Astrocyte (in vitro differentiated cells and primary cell): ENCODE results near the gene DNAH1. TPM values are rescaled to one million over a fixed set of nuclear protein-coding genes. Genes with fewer than 3 reads are reported as not detected.

Experiments used
- DNase-seq: peaks from one replicate; pipeline ENCODE4 v3.0.0-alpha.2; 2010; ENCODE audit warnings: low read depth
- FAIRE-seq: peaks from 2 replicates; lab custom pipeline; 2011; peaks lifted over from hg19 to GRCh38; lab: Jason Lieb, UNC
- H2AFZ ChIP-seq: 2 replicates; pipeline ENCODE4 v1.6.0; 2012; ENCODE audit warnings: low read depth, low read length, inconsistent platforms
- H3K27ac ChIP-seq: 2 replicates; pipeline ENCODE4 v1.5.1; 2011; ENCODE audit warnings: low read depth, low read length, inconsistent platforms
- H3K27me3 ChIP-seq: 2 replicates; pipeline ENCODE4 v1.6.0; 2011; ENCODE audit warnings: low read length, inconsistent platforms; ENCODE audit not compliant: insufficient read depth
- H3K36me3 ChIP-seq: 2 replicates; pipeline ENCODE4 v1.5.1; 2011; ENCODE audit warnings: low read length, inconsistent platforms; ENCODE audit not compliant: insufficient read depth
- H3K4me1 ChIP-seq: 2 replicates; pipeline ENCODE4 v1.5.1; 2011; ENCODE audit warnings: low read length, inconsistent platforms; ENCODE audit not compliant: insufficient read depth
- H3K4me2 ChIP-seq: 2 replicates; pipeline ENCODE4 v1.6.0; 2012; ENCODE audit warnings: low read length, inconsistent platforms
- H3K4me3 ChIP-seq: 2 replicates; pipeline ENCODE4 v1.5.1; 2011; ENCODE audit warnings: low read depth, mild to moderate bottlenecking, low read length, inconsistent platforms; ENCODE audit not compliant: insufficient read depth
- H3K79me2 ChIP-seq: 2 replicates; pipeline ENCODE4 v1.6.0; 2012; ENCODE audit warnings: mild to moderate bottlenecking, low read length, inconsistent platforms; ENCODE audit not compliant: insufficient read depth
- H3K9ac ChIP-seq: 2 replicates; pipeline ENCODE4 v1.6.0; 2012; ENCODE audit warnings: mild to moderate bottlenecking, low read length, inconsistent platforms
- H3K9me3 ChIP-seq: 2 replicates; pipeline ENCODE4 v1.5.1; 2012; ENCODE audit warnings: low read depth, mild to moderate bottlenecking, low read length, inconsistent platforms; ENCODE audit not compliant: insufficient read depth
- H4K20me1 ChIP-seq: 2 replicates; pipeline ENCODE4 v1.6.0; 2012; ENCODE audit warnings: low read length, inconsistent platforms; ENCODE audit not compliant: insufficient read depth
- H3K27ac Mint-ChIP-seq: one replicate; pipeline ENCODE4 v1.8.0; 2021; ENCODE audit warnings: mild to moderate bottlenecking, mixed read lengths; ENCODE audit not compliant: unreplicated experiment
- H3K27me3 Mint-ChIP-seq: one replicate; pipeline ENCODE4 v1.8.0; 2021; ENCODE audit warnings: low read depth, mixed read lengths; ENCODE audit not compliant: unreplicated experiment
- H3K36me3 Mint-ChIP-seq: one replicate; pipeline ENCODE4 v1.8.0; 2021; ENCODE audit warnings: low read depth, mixed read lengths; ENCODE audit not compliant: unreplicated experiment
- H3K4me1 Mint-ChIP-seq: one replicate; pipeline ENCODE4 v1.8.0; 2021; ENCODE audit warnings: low read depth, mixed read lengths; ENCODE audit not compliant: unreplicated experiment
- H3K4me3 Mint-ChIP-seq: one replicate; pipeline ENCODE4 v1.8.0; 2021; ENCODE audit warnings: mild to moderate bottlenecking, moderate library complexity, mixed read lengths; ENCODE audit not compliant: unreplicated experiment
- H3K9me3 Mint-ChIP-seq: one replicate; pipeline ENCODE4 v1.8.0; 2021; ENCODE audit warnings: mild to moderate bottlenecking, mixed read lengths; ENCODE audit not compliant: unreplicated experiment
- EZH2 ChIP-seq: IDR thresholded peaks from 2 replicates; pipeline ENCODE4 v1.6.1; 2012; ENCODE audit warnings: mild to moderate bottlenecking, low read length, inconsistent platforms; ENCODE audit not compliant: insufficient read depth
- total RNA-seq: library from RNA; stranded (reverse); gene quantifications from 2 replicates; pipeline ENCODE4 v1.2.1, GENCODE V29; 2021
- TF ChIP-seq, protein P1 (sequence below): IDR thresholded peaks from 2 replicates; pipeline ENCODE4 v1.5.1; 2011; ENCODE audit warnings: low read depth, mild to moderate bottlenecking, inconsistent platforms, low read length, moderate library complexity; ENCODE audit not compliant: insufficient read depth

Gene DNAH1
- total RNA-seq, 1 donor from 2014 or later = 2.3 TPM

DNA sequence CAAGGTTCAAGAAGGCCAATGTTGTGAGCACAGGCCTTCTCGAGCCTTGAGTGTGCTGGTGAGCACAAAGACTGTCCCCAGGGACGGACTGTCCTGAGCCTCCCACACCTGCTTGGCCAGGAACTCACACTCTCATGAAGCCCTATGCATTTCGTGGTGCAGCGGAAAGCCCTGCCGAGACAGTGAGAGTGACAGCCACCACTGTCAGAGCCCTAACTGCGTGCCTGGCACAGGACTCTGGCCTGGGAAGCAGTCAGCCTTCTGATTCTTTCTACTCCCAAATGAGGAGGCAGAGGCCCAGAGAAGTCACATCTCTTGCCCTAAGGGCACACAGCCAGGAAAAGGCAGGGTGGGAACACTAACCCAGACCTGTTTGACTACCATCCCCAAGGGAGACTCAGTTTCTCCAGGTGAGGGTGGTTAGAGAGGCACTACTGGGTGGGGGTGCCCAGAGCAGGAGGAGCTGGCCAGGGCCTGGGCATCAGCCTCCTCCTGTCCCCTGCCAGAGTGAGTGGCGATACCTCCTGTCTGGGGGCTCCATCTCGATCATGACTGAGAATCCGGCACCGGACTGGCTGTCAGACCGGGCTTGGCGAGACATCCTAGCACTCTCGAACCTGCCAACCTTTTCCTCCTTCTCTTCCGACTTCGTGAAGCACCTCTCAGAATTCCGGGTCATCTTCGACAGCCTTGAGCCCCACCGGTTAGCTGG is 78.0 kb downstream of the DNAH1 start:
- peaks cover 2% of the 10 kb centered on the region for H3K9me3 Mint-ChIP-seq
- no peak for FAIRE-seq

DNA sequence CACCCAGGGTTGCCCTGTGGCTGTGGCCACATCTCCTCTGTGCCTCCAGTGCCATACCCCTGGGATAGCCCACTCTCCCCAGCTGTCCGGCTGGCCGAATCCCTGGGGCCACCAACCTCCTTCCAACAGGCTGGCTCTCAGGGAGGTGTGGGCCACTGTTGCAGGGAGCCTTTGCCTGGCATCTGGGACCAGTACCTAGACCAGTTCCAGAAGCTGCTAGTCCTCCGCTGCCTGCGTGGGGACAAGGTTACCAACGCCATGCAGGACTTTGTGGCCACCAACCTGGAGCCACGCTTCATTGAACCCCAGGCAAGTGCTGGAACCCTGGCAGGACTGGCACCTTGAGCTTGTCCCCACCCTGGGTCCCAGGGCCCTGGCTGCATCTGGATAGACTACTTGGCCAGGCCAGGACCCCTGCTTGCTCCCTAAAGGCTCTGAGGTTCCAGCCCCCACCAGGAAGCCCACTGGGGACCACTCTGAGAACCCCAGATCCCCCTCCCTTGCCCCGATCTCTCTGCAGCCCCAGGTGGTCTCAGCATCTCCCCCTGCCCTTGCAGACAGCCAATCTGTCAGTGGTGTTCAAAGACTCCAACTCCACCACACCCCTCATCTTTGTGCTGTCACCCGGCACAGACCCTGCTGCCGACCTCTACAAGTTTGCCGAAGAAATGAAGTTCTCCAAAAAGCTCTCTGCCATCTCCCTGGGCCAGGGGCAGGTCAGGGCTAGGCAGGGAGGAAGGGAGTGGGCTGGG is 78.8 kb downstream of the DNAH1 start:
- Histone ChIP-seq H3K27me3 (no peaks in the 10 kb centered on the region), H3K36me3 (no peaks in the 10 kb centered on the region), H2AFZ (no peak overlapping the region), H3K9me3 (no peaks in the 10 kb centered on the region), H3K9ac (no peak overlapping the region), H3K4me3 (no peak overlapping the region), H3K79me2 (no peaks in the 10 kb centered on the region), H3K27ac (no peak overlapping the region), H3K4me2 (no peak overlapping the region), H4K20me1 (no peaks in the 10 kb centered on the region), H3K4me1 (no peaks in the 10 kb centered on the region)
- FAIRE-seq (no peak), DNase-seq (no peak)
- H3K9me3 Mint-ChIP-seq = peaks cover 2% of the 10 kb centered on the region
- no peaks in the 10 kb centered on the region for H3K4me1 Mint-ChIP-seq
- no peak overlapping the region for H3K4me3 Mint-ChIP-seq
- peaks cover 10% of the 10 kb centered on the region for H3K36me3 Mint-ChIP-seq
- no peak overlapping the region for H3K27ac Mint-ChIP-seq
- H3K27me3 Mint-ChIP-seq = peaks cover 32% of the 10 kb centered on the region
- TF ChIP-seq EZH2 = no peak
- TF ChIP-seq, protein P1, sequence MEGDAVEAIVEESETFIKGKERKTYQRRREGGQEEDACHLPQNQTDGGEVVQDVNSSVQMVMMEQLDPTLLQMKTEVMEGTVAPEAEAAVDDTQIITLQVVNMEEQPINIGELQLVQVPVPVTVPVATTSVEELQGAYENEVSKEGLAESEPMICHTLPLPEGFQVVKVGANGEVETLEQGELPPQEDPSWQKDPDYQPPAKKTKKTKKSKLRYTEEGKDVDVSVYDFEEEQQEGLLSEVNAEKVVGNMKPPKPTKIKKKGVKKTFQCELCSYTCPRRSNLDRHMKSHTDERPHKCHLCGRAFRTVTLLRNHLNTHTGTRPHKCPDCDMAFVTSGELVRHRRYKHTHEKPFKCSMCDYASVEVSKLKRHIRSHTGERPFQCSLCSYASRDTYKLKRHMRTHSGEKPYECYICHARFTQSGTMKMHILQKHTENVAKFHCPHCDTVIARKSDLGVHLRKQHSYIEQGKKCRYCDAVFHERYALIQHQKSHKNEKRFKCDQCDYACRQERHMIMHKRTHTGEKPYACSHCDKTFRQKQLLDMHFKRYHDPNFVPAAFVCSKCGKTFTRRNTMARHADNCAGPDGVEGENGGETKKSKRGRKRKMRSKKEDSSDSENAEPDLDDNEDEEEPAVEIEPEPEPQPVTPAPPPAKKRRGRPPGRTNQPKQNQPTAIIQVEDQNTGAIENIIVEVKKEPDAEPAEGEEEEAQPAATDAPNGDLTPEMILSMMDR = no peak

More for the DNA sequence above, 78.0 kb downstream of the DNAH1 start:
- H3K27ac ChIP-seq = no peak overlapping the region
- no peak overlapping the region for H3K4me3 ChIP-seq
- no peak for DNase-seq
- H3K9me3 ChIP-seq = no peaks in the 10 kb centered on the region
- H3K79me2 ChIP-seq = no peaks in the 10 kb centered on the region
- no peak overlapping the region for H3K9ac ChIP-seq
- no peak overlapping the region for H2AFZ ChIP-seq
- TF ChIP-seq, protein P1 = no peak
- TF ChIP-seq EZH2 = no peak
- H3K36me3 ChIP-seq = no peaks in the 10 kb centered on the region
- Mint-ChIP-seq H3K4me1 (no peaks in the 10 kb centered on the region), H3K4me3 (no peak overlapping the region), H3K27me3 (peaks cover 33% of the 10 kb centered on the region), H3K27ac (no peak overlapping the region), H3K36me3 (peaks cover 10% of the 10 kb centered on the region)
- no peak overlapping the region for H3K4me2 ChIP-seq
- no peaks in the 10 kb centered on the region for H3K4me1 ChIP-seq
- H4K20me1 ChIP-seq = no peaks in the 10 kb centered on the region
- H3K27me3 ChIP-seq = no peaks in the 10 kb centered on the region
